Measurements from ENCODE around the gene TMEM255B.
"Not testable (repeated sequence)": the region's sequence is repeated elsewhere in the genome, so short reads cannot be mapped to it uniquely, and the experiment has no call there.

Gene TMEM255B

DNA sequence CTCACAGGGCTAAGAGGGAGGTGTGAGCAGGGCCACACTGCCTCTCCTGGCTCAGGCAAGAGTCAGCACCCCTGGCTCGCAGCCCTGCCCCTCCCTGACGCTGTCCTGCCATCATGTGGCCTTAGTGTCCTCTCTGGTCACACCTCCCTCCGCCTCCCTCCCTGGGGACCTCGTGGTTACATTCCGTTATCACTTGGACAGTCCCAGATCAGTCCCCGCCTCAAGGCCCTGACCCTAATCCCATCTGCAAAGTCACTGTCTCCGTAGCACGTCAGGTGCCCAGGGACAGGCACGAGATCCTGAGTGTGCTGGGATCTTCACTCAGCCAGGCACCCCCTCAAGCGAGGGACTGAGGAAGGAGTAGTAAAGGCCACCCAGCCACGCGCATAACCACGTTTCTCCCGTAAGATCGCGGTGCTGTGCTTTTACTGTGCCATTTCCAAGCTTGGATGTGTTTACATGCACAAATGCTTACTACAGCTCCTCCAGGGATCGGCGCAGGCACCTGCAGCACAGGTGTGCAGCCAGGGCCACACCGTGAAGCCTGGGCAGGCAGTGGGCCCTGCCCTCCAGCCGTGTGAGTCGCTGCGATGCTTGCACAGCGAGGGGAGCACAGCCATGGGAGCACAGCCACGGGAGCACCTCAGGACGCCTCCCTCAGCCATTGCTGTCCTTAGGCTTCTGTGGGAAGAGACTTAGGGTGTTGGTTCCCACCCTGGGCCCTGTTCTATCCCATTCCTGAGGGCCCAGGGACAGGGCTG lies 10.7 kb upstream of the TMEM255B start:
- no peak for DNase-seq (ENCODE audit: low read depth in 1 of 2, low spot score in 1 of 2)

DNA sequence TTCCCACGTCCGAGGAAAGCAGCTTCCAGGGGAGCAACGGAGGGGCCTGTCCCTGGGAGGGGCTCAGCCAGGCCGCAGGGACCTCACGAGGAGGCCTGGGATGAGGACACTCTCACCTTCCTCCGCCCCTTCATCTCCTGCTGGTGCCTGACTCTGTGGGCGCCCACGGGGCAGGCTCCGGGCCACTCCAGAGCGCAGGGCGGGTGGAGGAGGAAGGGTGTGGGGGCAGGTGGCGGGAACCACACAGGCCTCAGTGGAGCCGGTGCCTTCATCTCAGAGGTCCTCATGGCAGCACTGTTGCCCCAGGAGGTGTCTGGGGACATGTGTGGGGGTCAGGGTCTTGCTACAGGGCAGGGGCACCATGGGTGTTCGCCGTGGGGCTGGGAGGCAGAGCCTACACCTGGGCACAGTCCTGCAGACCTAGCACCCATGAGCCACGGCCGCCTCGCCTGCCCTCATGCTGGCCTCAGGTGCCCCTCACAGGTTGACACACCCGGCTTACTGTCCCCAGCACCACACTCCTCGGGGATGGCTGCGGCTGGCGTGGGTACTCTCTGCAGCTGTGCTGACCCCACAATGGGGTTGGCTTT lies 10.1 kb upstream of the TMEM255B start:
- no peak for DNase-seq (ENCODE audit: low read depth in 1 of 2, low spot score in 1 of 2)

DNA sequence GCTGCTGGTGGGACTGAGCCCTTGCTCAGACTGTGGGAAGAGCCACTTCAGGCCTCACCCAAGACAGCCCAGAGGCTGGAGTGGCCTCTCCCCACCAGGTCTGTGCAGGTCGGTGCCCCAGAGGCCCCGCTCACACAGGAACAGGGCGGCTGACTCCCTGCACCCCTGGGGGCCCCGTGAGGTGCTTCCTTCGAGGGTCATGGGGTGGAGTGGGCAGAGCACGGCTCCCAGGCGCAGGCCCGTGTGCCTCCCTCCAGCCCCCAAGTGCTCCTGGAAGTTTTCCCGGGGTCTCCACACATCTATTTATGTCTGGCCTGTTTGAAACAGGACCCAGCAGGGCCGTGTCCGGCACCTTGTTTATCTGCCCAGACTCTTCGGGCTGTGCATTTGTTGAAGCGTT lies 9.5 kb upstream of the TMEM255B start:
- no peak for DNase-seq (ENCODE audit: low read depth in 1 of 2, low spot score in 1 of 2)

DNA sequence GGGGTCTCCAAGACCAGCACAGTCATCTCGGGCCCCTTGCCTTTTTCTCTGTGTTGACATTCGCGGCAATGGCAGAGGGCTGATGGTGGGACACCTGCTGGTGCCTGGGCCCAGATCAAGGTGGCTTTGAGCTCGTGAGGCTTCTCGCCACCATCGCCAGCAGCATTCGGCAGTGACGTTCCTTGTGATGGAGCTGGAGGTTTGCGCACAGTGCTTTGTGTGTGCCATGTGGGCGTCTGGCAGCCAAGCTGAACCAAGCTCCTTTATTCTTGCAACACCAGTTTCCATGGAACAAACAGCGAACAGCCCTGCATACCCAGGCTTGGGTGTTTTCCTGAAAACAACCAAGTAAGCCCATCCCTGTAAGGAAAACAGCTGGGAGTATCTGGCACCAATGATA lies 9.1 kb upstream of the TMEM255B start:
- DNase-seq (ENCODE audit: low read depth in 1 of 2, low spot score in 1 of 2) = no peak

DNA sequence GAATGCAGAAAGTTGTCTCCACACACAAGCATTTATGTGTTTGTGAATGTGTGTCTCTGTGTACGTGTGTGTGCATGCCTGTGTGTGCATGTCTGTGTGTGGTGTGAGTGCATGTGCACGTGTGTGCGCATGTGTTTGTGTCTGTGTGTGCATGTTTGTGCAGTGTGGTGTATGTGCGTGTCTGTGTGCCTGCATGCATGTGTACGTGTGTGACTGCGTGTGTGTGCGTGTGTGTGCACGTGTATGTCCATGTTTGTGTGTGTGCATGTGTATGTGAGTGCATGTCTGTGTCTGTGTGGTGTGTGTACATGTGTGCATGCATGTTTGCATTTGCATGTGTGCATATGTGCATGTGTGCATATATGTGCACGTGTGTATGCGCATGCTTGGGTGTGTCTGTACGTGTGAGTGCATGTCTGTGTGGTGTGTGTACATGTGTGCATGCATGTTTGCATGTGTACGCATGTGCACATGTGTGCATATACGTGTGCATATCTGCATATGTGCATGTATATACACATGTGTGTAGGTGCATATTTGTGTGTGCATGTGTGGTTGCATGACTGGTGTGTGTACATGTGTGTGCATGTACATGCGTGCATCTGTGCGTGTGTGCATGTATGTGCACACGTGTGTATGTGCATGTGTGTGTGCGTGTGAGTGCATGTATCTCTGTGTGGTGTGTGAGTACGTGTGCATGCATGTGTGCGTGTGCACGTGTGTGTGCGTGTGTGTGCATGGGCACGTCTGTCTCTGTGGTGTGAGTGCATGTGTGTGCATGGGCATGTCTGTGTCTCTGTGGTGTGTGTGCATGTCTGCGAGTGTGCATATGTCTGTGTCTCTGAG lies 8.2 kb upstream of the TMEM255B start:
- DNase-seq (ENCODE audit: low read depth in 1 of 2, low spot score in 1 of 2) = no peak

DNA sequence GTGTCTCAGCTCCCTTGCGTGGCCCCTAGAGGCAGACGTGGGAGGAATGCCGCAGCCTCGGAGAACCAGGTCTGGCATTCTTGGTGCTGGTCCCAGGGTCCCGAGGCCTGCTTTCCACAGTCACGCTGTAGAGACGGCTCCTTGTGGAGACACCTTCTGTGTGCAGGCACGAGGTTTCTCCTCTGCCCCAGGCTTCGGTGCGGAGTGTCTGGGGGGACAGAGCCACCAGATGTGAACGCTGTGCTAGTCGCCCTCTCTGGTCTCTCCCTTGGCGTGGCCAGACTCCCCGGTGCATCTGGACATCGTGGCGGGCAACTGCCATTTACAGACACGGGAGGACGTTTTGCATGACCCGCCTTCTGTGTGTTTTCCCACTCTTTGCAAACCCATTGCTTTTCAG lies 7.5 kb upstream of the TMEM255B start:
- no peak for DNase-seq (ENCODE audit: low read depth in 1 of 2, low spot score in 1 of 2)

DNA sequence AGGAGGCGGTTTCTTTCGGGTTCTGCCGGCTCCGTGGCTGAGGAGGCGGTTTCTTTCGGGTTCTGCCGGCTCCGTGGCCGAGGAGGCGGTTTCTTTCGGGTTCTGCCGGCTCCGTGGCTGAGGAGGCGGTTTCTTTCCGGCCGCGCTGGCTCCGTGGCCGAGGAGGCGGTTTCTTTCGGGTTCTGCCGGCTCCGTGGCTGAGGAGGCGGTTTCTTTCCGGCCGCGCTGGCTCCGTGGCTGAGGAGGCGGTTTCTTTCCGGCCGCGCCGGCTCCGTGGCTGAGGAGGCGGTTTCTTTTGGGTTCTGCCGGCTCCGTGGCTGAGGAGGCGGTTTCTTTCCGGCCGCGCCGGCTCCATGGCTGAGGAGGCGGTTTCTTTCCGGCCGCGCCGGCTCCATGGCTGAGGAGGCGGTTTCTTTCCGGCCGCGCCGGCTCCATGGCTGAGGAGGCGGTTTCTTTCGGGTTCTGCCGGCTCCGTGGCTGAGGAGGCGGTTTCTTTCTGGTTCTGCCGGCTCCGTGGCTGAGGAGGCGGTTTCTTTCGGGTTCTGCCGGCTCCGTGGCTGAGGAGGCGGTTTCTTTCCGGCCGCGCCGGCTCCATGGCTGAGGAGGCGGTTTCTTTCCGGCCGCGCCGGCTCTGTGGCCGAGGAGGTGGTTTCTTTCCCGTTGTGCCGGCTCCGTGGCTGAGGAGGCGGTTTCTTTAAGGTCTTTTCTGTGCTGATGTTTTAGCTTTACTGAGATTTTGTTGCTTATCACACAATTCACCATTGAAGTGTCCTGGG lies 6.6 kb upstream of the TMEM255B start:
- DNase-seq (ENCODE audit: low read depth in 1 of 2, low spot score in 1 of 2) = not testable (repeated sequence)

DNA sequence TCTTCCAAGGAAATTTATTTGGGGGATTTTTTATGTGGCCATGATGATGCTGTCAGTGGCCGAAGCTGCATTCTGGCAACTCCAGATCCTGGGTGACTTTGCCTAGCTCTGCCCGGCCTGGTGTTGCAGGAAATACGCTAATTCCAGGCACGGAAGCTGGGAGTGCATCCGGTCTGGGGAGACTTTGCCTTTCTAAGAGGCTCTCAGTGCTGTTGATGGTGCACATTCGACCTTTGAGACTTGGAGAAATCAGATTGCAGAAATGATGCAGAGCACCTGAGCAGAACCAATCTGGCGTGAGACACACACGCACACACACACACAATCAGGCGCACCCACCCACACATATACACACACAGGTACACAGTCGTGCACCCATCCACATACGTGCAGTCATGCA lies 5.9 kb upstream of the TMEM255B start:
- no peak for DNase-seq (ENCODE audit: low read depth in 1 of 2, low spot score in 1 of 2)

DNA sequence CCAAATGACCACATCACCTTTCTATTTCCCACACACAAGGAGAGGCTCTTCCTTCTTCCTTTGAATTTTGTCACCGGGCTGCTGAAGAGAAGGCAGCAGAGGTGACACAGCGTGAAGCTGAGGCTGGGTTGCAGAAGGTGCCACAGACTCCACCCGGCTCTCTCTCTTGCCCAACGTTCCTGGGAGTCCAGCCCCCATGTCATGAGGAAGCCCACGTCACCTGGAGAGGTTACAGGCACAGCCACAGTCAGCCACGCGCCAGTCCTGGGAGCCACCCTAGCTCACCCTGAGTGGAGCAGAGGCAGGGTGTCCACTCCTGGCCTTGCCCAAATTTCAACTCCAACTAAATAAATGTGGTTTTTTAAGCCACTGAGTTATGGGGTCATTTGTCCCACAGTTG lies 4.8 kb upstream of the TMEM255B start:
- DNase-seq (ENCODE audit: low read depth in 1 of 2, low spot score in 1 of 2) = no peak

DNA sequence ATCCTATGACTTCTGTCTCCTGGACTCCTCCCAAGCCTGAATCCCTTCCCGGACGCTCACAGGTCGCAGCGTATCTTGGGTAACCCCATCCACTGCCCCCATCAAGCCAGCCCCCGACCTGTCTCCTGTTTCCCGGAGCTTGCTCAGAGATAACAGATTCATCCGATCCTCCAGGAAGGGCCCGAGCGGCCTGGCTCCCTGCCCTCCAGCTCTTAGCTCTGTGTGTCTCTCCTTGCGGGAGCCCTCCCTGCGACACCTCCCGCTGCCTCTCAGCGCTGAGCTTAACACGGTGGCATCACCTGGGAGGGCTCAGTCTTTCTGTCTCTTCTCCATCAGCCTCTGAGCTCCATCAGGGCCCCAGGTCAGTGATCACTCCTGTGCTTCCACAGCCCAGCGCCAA lies 4.3 kb upstream of the TMEM255B start:
- DNase-seq (ENCODE audit: low read depth in 1 of 2, low spot score in 1 of 2) = no peak

DNA sequence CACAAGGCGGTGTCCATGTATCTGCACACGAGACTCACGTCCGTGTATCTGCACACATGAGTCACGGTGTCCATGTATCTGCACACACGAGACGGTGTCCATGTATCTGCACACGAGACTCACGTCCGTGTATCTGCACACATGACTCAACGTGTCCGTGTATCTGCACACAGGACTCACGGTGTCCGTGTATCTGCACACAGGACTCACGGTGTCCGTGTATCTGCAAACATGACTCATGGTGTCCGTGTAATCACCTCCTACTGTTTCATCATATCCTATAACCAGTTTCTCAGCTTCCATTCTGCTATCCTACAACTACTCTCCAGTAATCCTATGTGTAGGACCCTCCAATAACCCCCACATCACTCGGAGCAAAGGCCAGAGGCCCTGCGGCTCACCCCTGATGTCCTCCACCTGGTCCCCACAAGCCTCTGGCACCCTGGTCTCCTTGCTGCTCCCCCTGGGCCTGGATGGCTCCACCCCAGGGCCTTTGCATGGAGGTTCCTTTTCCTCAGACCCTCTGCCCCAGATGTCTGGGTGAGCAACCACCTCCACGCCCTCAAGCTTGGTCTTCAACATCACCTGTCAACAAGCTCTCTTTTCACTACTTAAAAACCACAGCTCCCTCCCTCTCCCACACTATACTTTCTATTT lies 2.5 kb upstream of the TMEM255B start:
- DNase-seq (ENCODE audit: low read depth in 1 of 2, low spot score in 1 of 2) = no peak

DNA sequence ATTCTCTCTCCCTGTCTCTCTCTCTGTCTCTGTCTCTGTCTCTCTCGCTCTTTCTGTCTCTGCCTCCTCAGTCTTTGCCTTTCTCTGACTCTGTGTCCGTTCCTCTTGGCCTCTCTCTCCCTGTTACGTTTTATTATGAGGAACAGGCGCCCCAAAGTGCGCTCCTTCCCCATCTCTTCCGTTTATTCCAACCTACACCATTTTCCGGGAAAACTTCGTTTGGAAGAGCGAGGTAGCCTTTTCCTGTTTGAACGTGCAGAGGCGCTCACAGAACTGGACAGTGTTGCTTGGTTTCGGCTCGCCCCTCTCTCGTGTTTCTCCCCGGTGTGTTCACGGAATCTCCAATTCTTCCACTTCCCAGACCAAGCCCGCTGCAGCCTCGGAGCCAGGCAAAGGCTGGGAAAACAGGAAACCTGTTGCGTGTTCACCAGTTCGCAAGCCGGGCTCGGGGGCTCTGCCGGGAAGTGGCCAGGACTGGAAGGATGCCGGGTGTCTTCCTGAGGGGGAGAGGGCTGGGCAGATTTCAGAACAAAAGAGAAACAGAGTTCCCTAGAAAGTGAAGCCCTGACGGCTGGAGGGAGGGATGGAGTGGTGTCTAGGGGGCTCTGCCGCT lies 605 bp downstream of the TMEM255B start:
- no peak for DNase-seq (ENCODE audit: low read depth in 1 of 2, low spot score in 1 of 2)

DNA sequence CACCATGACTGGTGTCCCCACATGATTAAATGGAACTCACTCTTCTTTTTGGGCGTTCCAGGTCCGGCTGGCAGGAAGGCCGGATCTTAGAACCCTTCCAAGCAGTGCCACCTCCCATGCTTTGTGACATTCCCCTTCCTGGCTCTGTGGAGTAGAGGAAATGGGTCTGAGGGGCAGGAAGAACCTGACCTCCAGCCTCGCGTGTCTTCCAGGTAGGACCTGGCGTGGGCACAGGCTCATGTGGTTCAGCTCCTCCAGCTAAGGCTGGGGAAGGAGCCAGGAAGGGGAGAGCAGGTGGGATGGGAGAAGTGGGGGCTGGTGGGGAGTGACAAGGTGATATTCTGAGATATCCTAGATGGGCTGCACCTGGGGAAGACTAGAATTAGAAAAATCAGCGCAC lies 2.1 kb downstream of the TMEM255B start:
- no peak for DNase-seq (ENCODE audit: low read depth in 1 of 2, low spot score in 1 of 2)

DNA sequence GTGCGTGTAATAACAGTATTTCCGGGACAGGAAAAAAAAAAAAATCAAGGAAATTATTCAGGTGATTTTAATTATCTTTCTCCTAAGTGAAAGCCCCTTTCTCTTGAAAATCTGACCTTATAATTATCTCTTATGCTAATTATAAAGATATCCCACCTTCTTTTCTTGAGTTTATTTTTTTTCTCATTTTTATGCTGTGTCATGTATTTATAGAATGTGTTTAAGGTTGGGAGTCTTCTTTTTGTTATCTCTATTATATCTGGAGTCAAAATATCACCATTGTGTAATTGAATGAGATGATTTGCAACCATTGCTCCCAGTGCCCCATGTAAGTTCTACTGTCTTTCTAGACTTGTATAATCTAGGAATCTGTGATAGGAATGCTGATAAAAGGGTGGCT lies 3.0 kb downstream of the TMEM255B start:
- DNase-seq (ENCODE audit: low read depth in 1 of 2, low spot score in 1 of 2) = no peak

DNA sequence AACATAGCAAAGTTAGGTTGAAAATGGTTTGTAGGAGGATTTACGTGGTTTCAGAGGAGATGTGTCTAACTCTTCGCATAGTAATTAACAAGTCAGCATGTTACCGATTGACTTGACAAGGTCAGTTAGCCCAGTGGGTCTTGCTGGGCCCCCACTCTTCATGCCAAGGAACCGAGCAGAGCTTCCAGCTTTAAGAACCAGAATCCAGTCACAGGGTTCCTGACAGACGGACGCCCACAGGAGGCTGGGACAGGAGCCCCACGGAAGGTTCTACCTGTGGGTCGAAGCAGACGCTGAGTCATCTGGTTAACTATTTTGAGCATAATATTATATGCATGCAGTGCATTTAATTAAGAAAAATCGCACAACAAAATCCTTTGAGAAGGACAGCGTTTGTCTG lies 3.5 kb downstream of the TMEM255B start:
- no peak for DNase-seq (ENCODE audit: low read depth in 1 of 2, low spot score in 1 of 2)

DNA sequence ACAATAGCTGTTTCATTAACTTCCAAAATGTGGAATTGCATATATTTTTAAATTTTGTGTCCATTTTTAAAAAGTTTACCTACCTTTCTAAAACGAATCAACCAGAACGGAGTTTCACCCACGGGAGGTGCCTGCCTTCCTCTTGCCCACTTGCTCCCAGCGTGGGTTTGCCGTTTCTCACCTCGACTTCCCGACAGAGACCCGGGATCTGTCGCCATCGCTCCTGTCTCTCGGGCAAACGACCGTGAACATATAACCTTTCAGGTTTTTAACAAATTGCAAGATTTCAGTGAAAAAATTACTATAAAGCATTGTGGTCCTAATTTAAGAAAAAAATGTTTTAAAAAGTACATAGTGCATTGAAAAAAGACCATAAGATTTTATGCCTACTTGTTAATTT lies 4.2 kb downstream of the TMEM255B start:
- DNase-seq (ENCODE audit: low read depth in 1 of 2, low spot score in 1 of 2) = no peak

DNA sequence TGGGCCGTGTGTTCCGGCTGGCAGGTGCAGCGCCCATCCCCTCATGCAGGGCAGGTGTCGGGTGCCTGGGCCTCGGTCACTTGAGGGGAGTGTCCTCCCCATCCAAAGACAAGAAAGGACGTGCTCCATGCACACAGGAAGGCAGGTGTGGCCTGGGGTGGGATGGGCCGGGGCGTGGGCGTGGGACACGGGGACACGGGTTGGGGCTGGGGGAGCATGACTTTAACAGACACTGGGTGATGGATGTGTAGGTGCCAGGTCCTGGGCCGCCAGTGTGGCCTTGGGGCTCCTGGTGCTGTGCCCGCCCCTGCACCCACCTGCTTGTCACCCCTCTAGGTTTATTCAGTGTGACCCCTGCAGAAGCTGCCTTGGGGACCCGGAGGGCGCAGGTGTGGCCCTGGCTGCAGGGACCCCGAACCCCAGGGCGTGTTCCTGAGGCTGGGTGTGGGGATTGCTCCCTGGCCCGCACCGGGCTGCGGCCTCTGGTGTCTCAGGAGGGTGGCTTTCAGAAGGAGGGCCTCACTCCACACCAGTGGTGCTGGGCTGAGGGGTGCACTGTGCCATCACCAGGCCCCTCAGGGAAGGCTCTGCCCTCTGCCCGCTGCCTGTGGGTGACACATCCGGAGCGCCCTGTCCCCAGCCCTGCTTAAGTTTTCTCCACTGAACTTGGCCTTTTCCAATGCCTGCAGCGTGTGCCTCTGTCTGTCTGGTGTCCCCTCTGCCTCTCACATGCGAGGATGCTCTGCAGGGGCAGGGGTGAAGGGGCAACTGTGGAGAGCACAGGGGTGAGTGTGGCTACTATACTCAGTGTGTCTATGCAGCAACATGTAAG lies 5.2 kb downstream of the TMEM255B start:
- no peak for DNase-seq (ENCODE audit: low read depth in 1 of 2, low spot score in 1 of 2)

DNA sequence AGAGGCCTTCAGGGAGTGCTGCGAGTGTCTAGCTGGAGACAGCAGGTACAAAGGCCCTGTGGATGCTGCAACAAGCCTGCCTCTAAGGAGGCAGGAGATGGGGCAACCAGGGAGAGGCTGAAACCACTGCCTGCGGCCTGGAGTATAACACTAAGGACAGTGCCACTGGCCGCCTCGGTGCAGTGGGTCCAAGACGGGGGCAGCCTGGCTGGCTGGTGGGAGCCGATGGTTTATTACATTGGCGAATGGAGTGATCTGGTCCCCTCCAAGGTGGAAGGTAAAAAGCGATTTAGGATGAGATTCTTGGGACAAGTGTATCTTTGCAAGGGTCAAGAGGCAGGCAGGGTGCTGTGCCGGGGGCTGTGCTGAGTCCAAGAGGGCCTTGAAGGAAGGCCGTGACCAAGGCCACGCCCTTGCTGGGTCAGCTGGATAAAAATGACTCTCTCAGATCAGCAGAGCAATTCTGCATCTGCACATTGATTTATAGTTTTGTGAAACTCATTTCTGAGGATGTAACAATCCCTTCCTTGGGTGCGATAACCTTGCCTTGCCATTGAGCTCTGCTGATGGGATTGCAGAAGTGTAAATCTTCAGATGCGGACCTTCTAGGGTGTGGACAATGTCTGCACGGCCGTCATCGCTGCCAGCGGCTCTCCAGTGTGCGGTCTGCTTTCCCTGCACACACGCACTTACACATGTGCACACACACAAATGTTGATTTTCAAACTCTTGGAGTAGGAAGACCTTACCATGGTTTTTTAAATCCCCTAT lies 6.0 kb downstream of the TMEM255B start:
- no peak for DNase-seq (ENCODE audit: low read depth in 1 of 2, low spot score in 1 of 2)

DNA sequence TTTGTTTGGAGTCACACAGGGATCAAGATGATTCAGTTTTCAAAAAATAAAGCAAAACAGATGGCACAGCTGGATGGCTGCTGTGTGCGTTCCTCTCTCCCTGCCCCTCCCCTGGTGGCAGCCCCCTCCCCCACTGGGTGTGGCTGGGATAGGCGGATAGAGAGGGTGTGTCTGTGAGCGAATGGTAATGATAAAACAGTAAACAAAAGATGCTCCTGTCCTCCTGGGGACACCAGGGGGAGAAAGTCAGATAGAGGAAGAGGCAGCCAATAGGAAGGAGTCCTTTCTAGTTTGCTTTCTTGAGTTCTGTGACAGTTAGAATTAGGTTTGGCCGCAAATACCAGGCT lies 6.5 kb downstream of the TMEM255B start:
- DNase-seq (ENCODE audit: low read depth in 1 of 2, low spot score in 1 of 2) = no peak
